Medulla oblongata (tissue), 1 donor: ENCODE data around the gene FIBIN.
"Not testable (repeated sequence)": the region's sequence is repeated elsewhere in the genome, so short reads cannot be mapped to it uniquely, and the experiment has no call there.

ENCODE experiments used
- DNase-seq: peaks from one replicate; pipeline ENCODE4 v3.0.0-alpha.2; 2015; ENCODE audit errors: extremely low spot score

Gene FIBIN

DNA sequence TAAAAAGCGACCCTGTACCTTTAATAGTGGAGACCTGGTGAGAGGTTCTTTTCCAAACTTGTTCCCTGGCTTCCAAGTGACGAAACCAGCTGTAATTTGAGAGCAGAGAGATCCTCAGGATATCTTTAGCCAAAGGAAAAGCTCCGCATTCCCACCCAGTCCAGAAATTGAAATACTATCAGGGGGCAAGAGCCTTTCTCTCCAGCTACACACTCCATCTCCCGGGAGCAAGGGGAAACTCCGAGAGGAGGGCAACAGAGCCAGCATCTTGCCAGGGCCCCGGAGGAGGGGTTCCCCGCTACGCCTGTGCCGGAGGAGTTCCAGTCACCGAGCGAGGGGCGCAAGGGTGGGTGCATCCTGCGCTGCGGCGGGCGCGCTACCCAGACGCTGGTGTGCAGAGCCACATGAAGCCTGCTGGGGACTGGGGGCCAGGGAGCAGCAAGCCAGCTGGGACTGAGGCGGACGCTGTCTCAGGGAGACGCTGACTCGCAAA lies at the start of gene FIBIN:
FIBIN (plus strand) TSS at position 148 of the 493 bp plus-strand sequence. CDS start 415 bp downstream, outside the sequence.
- peak; percentile 52 for DNase-seq

DNA sequence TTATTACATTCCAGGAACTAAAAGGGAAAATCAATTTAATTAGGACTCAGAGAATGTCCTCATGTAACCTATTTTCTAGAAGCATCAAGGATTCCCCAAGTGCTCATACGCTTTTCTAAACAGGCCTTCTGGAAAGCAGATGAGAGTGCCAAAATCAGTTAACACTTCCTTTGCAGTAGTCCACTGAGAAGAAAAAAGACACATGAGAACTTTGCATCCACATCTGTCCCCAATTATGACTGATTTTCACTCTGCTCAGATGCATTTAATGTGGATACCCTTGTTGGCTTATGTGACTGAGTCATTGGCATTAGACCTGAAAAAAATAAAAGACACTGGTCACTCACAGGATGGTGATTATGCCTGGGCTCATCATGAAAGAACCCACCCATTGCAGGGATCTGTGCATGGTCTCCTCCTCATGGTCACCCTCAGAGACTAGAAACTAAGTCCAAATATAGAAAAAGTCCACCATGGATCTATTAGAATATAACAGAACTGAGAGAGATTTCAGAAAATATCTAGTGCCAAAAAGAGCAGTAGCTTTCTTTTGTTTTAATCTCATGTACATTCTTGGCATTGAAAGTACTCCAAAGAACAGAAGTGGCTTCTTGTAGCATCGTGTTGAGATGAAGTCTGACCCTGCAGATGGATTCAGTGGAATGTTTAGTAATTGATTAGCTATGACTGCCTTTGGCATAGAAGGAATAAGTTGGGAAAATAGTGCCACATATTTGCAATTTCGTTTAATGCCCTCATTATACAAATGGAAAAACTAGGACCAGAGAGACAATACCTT lies 48.8 kb upstream of the FIBIN start:
- DNase-seq, result no peak

DNA sequence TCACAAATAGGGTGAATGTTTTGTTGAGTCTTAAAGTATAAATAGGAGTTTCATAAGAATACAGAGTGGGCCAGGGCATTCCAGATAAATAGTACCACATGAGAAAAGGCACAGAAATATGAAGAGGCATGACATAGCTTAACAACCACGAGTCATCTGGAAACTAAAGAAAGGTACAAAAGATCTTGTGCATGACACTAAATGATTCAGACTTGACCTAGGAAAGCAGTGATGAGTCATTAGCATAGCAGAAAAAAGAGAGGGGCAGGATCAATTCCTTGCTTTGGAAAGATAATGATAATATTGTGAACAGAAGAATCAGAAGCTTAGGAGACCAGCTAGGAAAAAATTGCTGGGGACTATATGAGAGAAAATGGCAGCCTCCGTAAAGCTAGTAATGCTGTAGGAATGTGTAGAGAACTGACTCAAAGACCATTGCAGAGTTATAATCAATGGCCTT lies 47.6 kb upstream of the FIBIN start:
- DNase-seq, result no peak

DNA sequence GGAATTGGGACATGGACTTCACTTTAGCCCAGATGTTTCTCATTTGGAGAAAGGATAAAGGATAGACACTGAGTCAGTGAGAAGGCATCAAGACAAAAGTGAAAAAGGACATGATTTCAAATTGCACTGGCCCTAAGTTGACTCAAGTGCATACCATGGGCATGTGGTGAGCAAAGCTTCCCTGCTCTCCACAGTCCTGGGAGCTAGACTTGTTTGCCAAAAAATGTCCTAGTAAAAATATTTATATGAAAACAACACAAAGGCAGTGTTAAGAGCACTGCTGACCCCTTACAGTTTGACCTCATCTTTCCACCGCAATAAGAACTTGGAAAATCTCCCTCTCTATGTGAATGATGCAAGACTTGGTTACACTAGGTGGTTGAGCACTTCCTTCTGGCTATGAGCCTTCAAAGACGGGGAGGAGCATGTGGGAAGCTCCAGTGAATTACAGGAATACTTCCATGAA lies 46.5 kb upstream of the FIBIN start:
- DNase-seq, result peak; percentile 13

DNA sequence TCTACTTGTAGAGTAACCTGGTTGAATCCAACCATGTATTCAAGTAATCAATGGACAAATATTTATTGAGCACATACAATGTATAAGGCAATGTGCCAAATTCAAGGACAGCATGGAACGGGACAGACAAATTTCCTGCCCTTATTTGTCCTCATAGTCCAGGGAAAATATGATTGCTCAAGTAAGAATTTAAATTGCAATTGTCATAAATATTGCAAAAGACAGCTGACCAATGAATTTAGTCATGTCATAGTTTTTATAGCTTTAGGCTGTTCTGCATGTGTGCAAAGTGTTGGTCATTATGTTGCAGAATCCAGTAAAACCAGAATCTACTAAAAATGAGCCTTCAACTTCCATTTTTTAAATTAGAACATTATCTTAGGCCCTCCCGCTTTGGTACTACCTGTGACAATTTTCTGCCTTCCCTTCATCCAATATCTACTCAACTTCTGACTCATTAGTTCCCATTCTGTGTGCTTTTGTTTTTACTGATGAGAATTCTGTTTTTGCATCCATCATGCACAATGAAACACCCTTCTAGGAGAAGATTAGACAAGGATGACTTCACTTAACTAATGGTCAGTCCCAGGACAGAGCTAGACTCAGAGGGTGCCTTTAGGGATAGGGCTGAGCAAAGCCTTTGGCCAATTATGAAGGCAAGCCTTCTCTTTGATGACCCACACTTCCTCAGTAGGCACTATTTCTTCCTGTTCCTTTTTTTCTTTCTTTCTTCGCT lies 45.8 kb upstream of the FIBIN start:
- no peak for DNase-seq

DNA sequence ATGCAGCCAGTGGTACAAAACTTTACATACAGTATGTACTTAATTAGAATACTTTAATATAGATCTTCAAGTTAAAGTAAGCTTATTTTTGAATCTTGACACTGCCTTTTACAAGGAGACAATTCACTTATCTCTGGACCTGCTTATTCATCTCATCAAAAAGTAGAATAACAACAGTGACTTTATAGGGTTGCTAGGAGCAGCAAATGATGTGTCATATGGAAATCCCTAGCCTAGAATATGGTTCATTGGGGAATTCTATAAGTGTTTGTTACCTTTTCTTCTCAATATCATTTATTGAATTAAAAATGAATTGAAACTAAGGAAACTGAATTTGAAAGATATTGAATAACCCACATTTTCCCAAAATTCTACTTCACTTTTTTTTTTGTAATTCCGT lies 45.0 kb upstream of the FIBIN start:
- no peak for DNase-seq

DNA sequence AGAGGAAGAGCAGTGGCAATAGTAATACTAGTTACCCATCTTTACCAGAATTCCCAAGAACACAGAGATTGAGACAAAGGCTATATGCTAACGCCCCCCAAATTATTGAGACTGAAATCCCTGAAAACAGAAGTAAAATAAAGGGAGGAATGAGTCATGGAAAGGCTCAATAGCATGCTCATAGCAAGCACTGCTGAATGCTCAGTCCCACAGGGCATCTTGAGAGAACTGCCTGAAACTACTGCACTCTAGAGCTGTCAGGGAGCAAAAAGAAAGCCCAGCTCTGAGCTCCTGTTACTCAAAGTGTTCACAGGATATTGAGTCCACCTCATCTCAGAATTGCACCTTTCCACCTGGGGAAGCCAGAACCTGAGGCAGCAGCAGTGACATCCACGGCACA lies 44.1 kb upstream of the FIBIN start:
- no peak for DNase-seq

DNA sequence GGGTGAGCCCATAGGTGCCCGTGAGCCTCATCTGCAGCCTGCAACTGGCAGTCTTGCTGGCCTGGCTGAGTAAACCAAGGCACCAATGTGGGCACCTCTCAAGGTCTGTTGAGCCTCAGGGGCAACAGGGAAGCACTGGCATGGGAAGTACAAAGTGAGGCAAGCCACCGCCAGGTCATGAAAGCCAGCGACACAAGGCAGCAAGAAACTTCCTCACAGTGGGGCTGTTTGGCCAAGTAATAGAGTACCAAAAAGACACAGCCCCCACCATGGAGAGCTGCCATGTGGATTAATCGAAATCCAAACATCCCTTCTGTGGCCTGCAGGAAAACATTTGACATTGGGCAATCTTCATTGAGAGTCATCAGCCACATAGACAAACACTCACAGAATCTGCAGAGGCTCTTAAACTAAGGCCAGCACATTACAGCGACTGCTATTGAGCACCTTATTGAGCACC lies 43.6 kb upstream of the FIBIN start:
- DNase-seq, result no peak

DNA sequence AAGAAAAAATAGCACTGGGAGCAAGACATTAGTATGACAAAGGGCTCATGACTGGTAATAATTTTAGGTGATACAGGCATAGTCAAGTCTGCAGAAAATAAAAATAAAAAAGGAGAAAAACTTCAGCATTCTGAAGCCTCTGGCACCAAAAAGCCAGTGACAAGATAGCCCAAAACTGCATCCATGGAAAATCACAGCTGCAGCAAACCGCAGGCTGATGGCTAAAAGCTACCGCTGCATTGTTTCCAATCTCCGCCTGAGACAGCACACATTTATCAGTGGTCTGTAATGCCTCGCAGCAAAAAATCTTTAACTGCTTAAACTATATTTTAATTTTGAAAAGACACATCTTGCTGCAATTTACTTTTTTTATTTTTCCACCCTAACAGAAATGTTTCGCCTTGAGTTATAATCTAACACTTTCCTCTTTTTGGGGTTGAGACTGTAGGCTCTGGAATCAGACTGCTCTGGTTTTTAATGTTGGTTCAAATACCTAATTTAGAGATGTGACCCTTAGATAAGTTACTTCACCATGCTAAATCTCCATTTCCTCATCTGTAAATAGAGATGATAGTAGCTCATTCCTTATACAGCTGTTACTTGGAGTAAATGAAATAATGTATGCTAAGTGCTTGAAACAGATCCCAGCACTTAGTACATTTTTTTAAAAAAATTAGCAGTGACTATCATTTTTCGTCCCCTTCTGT lies 42.0 kb upstream of the FIBIN start:
- DNase-seq, result no peak

DNA sequence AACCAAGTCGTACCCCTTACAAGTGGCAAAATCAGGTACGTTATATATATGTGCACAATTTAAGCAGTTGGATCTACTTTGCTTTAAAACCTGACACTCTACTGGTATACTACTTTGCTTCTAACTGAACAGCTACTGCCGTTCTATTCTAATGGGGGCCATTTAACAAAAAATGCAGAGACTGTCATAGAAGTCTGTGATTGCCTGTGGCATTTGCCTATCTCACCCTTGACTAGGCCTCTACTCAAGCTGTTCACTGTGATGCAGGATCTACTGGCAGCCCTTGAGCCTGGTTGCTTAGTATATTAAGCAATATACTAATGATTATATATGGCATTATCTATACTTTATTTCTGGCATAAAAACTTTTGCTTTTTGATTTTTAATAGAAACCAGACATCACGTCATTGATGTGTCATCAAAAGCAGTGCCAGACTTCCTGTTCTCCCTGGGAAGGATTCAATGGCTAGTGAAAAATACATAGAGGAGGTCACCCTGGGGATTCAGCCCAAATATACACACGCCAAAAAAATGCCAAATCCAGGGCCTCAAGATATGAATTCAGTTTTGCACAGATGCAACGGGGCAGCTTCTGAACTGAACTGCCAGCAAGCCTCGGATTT lies 40.0 kb upstream of the FIBIN start:
- no peak for DNase-seq

DNA sequence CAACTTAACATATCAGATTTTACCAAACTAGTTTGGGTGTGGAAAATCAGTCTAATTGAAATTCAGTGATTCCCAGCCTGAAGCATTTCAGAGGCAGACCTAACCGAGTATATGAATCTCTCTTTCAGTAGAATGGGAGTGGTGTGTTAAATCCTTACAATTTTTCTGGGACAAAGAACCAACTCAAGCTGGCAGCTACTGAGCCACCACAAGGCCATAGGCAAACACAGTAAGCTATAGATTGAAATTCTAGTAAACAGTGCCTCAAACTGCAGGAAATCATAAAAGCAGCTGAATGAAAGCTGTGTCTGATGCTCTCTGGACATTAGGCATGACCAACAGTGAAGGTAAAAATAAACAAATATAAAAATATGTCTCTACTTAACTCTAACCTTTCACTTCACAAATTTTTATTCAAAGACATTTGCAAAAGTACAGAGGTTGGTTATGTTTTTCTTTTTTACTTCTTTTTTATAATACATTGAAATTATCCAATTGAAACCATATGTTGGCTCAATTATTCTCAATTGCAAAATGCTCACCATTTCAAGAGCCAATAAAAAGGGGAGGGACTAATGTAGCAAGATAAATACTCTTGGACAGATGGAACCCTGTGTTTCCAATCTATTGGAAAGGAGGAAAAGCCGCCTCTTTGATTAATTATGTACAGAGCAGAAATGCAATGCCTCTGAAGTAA lies 35.8 kb upstream of the FIBIN start:
- no peak for DNase-seq

DNA sequence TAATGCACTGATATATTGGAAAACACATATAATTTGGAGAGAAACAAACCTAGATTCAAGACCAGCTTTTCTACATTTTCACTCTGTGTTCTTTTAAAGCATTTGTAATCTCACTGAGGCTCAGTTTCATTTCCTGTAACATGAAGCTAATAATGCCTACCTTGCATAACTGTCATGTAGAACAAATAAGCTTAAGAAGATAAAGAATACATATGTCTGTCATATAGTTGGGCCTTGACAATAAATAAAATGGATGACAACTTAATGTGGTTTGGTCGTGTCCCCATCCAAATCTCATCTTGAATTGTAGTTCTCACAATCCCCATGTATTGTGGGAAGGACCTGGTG lies 35.2 kb upstream of the FIBIN start:
- DNase-seq, result no peak

DNA sequence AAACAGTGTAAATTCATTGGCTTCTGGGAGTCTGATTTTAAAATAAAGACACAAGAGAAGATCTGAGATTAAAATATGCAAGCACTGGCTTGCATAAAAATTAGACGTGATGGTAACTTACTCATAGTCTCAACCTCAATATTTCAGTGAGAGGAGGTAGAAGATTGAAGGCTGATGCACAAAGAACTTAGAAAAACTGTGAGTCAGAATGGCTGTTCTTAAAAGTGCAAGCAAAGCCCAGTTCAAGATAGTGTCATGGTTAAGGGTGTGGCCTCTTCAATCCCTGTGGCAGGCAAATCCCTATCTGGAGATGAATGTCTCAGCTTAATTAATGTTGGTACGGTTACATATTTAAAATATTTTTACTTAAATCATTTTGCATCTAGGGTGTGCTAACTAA lies 33.6 kb upstream of the FIBIN start:
- no peak for DNase-seq

DNA sequence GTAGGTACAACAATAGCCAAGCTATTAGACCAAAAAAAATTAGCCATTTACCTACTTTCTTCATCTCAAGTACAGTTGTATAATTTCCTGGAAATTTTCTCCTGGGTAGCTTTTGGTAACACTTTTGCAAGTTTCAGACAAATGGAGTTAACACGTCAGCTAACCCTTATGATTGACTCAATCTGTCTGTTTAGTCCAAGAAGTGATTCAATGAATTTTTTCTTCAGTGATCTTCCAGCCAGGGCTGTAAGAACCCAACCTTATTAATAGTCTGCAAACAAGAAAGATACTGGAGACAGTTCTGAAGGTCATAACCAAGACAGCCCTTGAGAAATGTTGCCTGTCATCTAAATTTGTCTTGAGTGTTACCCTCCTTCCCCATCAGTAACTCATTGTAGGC lies 30.1 kb upstream of the FIBIN start:
- DNase-seq, result no peak

DNA sequence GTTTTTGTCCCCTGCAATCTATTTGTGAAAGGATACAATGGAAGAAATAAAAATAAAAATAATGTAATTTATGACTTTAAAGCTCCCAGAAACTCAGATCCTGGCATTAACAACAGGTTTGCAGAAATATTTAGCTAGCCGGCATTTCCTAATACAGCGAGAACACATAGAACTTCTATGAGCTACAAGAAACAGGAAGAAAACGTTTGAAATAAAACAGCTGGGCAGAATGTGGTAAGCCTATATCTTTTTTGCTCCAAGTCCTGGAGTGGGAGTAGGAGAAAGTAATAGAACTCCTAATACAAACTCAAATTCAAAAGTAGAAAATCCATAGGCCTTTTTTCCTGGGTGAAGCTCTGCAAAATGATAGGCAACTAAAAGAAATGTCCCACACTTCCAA lies 29.6 kb upstream of the FIBIN start:
- no peak for DNase-seq

DNA sequence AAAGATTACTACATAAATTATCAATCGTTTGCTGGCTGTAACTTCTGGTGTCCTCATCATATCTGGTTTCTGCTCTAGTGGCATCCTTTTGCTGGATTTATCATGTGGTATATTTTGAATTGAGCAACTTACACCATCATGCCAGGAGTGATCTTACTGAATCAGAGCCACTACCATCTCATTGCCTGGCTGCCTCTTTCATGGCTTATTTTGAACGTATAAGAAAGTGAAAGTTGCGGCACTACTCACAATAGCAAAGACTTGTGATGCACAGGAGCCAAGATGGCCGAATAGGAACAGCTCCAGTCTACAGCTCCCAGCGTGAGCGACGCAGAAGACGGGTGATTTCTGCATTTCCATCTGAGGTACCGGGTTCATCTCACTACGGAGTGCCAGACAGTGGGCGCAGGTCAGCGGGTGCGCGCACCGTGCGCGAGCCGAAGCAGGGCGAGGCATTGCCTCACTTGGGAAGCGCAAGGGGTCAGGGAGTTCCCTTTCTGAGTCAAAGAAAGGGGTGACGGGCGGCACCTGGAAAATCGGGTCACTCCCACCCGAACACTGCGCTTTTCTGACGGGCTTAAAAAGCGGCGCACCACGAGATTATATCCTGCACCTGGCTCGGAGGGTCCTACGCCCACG lies 28.9 kb upstream of the FIBIN start:
- not testable (repeated sequence) for DNase-seq

DNA sequence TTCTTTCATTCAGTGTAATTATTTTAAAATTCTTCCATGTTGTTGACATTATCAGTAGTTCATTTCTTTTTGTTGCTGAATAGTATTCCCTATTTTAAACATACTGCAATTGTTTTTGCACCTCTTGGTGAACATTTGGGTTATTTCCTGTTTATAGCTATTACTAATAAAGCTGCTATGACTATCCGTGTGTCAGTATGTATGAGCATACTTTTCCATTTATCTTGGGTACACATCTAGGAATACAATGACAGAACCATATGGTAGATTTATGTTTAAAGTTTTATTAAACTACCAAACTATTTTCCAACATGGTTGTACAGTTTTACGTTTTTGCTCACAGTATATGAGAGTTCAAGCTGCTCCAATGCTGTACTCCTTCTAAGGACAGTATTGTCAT lies 22.0 kb upstream of the FIBIN start:
- no peak for DNase-seq

DNA sequence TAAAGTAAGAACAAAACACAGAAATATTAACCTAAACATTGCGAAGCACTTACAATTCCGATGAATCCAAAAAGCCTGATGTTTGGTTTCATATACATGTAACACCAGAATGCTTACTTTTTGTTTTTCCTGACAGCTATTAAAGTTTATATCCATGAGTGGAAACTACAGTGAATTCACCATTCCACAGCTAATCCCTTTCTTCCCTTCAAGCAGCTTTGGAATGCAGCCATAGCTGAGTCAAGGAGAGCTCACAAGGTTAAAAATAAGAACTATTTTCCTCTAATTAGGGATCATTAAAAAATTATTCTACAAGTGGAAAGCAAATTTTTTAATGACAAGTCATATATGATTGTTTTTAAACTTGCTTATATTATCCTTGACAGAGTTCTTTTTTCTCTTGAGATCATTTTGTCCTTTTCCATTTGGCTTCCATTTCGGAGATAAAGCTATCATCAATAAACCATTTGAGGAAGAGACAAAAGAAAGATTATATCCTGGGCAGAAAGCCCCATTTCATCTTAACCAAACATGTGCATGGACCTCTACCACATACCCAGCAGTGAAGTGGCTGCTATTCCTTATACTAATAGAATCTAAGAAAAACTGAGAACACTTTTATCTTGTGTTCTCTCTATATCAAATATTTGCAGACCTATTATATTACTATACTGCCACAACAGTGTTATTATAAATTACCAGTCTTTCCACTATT lies 19.7 kb upstream of the FIBIN start:
- DNase-seq, result peak; percentile 42

DNA sequence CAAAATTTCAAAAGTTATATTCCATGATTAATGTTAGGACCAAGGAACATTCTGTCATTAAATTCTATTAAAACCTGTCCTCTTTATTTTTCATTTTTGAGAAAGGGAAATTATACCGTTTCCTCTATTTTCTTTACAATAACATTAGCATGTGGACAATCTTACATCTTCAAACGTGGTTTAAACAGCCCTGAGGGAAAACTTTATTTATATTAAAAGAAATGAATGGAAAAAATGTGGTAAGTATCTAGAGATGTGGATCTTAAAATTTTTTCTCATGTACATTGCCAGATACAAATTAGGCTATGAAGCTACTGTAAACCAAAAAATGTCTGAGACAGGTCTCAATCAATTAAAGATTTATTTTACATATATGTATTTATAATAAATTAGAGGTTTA lies 18.9 kb upstream of the FIBIN start:
- no peak for DNase-seq

DNA sequence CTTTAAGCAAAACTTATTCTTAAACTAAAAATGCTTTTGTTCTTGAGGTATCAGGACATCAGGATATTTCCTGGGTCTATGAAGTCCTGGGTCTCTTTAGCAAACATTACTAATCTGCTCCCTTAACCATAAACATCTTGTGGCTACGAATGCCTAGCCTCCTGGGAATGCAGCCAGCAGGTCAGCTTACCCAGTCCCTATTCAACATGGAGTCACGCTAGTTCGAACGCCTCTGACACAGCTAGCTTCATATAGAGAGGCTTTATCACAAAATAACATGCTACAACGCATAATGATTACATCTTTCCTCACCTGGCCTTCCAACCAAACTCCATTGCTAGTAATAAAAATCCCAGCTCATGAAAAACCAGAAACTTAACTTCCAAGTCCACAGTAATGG lies 17.5 kb upstream of the FIBIN start:
- DNase-seq, result no peak
